AG08395 (cell line): ENCODE measurements around the gene DEAF1.
A peak's percentile ranks its signal among the peaks of the same experiment; 100 is the strongest.
"Not testable (repeated sequence)": the region's sequence is repeated elsewhere in the genome, so short reads cannot be mapped to it uniquely, and the experiment has no call there.

Experiments
- DNase-seq: peaks from one replicate; pipeline ENCODE4 v3.0.0; 2012; ENCODE audit warnings: mixed read lengths, low spot score

Gene DEAF1

GRCh38 chr11:680476-680875 is 14.5 kb downstream of the DEAF1 start:
- DNase-seq = no peak

GRCh38 chr11:679271-680207 is 15.5 kb downstream of the DEAF1 start:
- no peak for DNase-seq

DNA sequence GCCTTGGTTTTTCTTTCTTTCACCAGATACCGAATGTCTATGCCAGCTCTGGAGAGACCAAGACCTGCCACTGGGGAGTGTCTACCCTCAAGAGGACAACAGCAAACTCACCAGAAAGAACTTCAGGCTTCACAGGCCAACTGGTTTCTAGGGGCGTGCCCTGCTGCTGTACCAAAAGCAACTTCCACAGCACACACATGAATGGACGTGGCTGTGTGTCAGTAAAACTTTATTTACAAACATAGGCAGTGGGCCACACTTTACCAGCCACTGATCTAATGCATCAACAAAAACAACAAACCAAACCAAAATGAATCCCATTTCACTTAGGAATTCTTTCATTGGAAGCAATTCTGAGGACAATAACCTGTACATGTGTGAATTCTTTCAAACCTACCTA is 16.7 kb downstream of the DEAF1 start:
- no peak for DNase-seq

GRCh38 chr11:674406-674805 is 20.6 kb downstream of the DEAF1 start:
- DNase-seq = no peak

- no peak for DNase-seq
Measured at GRCh38 chr11:673866-674265, 21.2 kb downstream of the DEAF1 start.

DNA sequence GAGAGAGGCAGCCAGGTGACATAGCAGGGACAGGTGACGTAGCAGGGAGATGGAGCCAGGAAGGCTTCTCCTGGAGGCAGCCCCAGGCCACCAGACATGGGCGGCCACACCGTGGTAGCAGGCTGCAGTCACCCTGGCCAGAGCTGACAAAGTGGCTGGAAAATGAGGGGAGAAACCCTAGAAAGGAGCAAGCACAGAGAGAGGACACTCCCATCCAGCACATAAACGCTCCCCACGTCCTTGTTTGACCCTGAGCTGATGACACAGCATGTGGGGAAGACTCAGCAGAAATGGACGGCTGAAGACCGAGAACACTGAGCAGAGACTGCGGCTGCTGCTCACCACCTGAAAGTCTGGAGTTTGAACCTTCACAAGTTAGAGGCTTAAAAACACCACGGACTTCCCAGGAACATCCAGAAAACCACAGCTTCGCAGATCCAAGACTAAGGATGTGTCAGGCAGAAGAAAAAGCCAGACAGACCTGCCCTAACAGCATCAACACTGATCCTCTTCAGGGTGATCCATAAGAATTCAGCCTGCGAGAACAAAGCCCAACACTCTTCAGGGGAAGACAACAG is 29.2 kb downstream of the DEAF1 start:
- peak; percentile 88 for DNase-seq

GRCh38 chr11:665062-665703 is 29.8 kb downstream of the DEAF1 start:
- peak; percentile 7 for DNase-seq

DNA sequence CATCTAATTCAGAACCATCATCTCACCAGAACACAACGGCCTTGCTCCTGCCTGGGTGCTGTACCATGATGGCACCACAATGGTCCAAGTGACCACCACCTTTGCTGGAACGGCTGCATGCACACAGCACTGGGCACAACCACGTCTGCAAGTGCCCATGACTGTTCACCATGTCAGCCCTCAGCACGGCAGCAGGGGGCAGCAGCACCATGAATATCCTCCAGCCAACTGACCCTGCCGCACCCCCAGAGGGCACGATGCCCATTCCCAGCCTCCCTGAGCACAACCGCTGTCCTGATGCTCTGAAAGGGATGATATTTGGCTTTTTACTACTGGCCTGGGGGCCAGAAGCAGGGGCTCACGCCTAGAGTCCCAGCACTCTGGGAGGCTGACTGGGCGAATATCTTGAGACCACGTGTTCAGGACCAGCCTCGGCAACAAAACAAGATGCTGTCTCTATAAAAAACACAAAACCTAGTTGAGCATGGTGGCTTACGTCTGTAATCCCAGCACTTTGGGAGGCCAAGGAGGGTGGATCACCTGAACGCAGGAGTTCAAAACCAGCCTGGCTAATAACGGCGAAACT is 32.2 kb downstream of the DEAF1 start:
- peak; percentile 92 for DNase-seq

DNA sequence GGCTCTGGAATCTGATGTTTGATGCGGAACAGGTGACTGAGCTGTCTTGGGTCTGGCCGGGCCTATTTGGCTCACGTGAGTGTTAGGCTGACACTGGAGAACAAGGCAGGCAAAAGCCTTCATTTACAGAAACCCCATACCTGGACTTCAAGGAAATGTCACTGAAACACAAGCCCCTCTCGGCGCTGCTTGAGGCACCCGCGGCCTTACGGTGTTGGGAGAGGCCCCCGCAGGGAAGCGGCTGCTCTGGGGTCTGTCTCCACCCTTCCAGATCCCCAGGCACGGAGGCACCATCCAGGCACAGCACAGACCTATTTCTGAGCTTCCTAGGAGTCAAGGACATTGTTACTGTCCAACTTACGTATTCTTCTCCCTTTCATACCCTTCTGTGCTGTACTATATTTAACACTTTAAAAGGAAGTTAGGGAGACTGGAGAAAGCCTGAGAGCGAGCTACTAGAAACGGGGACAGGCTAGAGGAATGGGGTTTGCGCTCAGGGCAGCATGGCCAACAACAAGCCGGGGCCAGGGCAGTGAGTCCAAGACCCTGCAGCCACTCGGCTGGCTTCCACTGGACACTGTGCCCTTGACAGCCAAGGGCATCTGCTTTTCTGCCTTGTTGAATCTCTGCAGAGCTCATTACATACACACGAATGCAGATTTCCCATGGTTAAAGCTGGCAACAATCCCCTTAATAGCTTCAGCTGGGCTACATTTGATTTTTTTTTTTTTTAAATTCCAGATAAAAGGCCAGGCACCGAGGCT is 34.2 kb downstream of the DEAF1 start:
- DNase-seq = no peak

GRCh38 chr11:660281-660680 is 34.7 kb downstream of the DEAF1 start:
- DNase-seq = no peak

GRCh38 chr11:659532-660085 is 35.4 kb downstream of the DEAF1 start:
- no peak for DNase-seq

DNA sequence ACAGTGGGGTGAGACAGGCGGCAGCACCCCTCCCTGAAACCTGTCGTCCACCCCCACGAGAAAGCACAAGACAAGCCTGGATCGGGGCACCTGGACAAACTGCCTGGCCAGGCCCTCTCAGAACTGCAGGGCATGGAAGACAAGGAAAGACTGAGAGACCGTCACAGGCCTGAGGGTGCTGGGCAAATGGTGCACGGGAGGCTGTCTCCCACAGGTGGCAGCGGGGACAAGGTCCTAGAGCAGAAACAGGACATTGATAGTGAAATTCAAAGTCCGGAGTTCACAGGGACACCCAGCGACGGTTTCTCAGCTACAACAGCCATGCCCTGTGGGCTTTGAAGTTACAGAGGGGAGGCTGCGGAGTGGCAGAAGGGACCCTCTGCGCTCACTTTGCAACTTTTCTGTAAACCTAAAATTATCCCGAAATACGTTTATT is 37.3 kb downstream of the DEAF1 start:
- no peak for DNase-seq

DNA sequence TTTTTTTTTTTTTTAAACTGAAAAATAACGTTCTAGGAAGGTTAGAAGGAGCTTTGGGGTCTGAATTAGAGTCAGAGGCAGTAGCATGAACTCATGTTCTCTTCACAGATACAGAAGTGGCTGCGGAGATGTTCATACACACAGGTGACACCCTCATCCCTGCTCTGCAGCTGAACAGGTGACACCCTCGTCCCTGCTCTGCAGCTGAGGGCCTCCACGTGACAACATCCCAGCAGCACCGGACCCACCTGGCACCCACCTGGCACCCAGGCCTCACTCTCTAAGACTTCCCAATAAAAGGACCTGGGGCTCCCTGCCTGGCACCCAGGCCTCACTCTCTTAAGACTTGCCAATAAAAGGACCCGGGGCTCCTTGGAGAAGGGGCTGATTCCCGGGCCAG is 38.2 kb downstream of the DEAF1 start:
- no peak for DNase-seq

DNA sequence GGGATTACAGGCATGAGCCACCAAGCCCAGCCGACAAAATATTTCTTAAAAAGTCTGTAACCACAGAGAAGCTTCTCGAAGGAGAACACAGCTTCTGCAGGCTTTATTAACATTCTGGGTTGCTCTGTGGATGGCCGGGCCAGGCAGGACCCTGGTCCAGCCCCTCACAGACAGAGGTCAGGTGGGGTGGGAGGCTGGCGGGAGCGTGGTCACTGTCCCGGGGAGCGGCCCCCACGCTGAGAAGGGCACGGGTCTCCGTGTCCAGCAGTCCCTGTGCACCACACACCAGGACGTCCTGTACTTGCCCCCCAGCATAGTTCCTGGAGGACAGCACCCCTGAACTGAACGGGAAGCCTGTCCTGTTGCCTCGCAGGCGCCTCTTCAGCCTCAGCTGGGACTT is 38.6 kb downstream of the DEAF1 start:
- DNase-seq = no peak

- no peak for DNase-seq
Measured at GRCh38 chr11:655036-655726, 39.8 kb downstream of the DEAF1 start.

- not testable (repeated sequence) for DNase-seq
Measured at GRCh38 chr11:654444-654843, 40.6 kb downstream of the DEAF1 start.

GRCh38 chr11:653837-654236 is 41.2 kb downstream of the DEAF1 start:
- DNase-seq = no peak

DNA sequence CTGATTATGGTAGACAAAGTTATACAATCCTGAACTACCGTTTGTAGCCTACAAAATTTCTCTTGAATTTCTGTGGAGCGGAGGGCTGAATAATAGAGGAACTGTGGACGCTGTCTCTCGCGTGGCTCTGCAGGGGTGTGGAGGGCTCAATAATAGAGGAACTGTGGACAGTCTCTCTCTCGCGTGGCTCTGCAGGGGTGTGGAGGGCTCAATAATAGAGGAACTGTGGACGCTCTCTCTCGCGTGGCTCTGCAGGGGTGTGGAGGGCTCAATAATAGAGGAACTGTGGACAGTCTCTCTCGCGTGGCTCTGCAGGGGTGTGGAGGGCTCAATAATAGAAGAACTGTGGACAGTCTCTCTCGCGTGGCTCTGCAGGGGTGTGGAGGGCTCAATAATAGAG is 41.9 kb downstream of the DEAF1 start:
- not testable (repeated sequence) for DNase-seq

DNA sequence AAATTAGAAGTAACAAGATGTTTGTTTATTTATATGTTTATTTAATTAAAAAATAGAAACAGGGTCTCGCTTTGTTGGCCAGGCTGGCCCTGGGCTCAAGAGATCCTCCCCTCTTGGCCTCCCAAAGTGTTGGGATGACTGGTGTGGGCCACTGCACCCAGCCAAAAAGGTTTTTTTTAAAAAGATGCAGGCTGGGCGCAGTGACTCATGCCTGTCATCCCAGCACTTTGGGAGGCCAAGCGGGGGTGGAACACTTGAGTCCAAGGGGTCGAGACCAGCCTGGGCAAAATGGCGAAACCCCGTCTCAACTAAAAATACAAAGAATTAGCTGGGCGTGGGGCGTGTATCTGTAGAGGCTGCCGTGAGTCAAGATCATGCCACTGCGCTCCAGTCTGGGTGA is 44.5 kb downstream of the DEAF1 start:
- no peak for DNase-seq

GRCh38 chr11:647672-648158 is 47.3 kb downstream of the DEAF1 start:
- not testable (repeated sequence) for DNase-seq

- DNase-seq = no peak
Measured at GRCh38 chr11:646214-646613, 48.8 kb downstream of the DEAF1 start.
